GM18519 (cell line): ENCODE measurements around the gene TNFAIP1.
"Not testable (repeated sequence)": the region's sequence is repeated elsewhere in the genome, so short reads cannot be mapped to it uniquely, and the experiment has no call there.

ENCODE experiments used
- ATAC-seq: cut with Tn5 transposase; IDR thresholded peaks from one replicate; pipeline ENCODE4 v1.9.1; 2021; ENCODE audit warnings: mild to moderate bottlenecking, moderate library complexity; ENCODE audit not compliant: unreplicated experiment, low FRiP score

TNFAIP1 gene

GRCh38 chr17:28324267-28324745 lies 11.3 kb upstream of the TNFAIP1 start:
- no peak for ATAC-seq

DNA sequence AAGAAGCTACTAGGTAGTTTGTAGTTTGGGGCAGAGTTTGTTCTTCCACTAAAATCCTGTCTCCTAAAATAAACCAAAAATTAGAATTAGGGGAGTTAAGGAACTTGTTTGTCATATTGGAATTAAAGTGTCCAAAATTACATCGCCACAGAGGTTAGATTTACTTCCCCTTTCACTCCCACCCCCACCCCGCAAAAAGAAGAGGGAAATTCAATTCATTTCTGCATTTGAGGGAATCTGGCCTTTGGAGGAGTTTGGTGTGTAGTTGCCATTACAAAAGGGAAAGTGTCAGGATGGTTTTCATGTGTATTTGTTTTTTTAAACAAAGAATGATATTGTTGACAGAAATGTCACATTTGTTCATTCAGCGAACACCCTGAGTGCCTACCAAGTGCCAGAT lies 10.8 kb upstream of the TNFAIP1 start:
- ATAC-seq: no peak

DNA sequence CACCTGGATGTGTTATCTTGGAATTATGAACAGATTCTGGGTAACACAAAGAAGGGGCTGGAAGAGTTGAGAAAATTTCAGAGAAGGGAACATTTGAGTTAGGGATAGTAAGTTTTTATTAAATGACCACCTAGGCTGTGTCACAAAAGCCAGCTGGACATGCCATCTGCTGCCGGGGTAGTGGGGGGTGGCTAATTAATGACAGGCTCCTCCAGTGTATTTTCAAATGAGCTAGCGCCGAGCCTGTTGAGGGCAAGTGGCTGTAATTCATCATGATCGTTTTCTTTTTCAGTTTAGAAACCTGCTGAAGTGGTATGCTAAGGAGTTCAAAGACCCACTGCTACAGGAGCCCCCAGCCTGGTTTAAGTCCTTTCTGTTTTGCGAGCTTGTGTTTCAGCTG lies 10.3 kb upstream of the TNFAIP1 start:
- ATAC-seq: no peak

- ATAC-seq: no peak
These were observed 9.4 kb upstream of the TNFAIP1 start for GRCh38 chr17:28326114-28326513.

- peak; percentile 59 for ATAC-seq
These were observed 8.4 kb upstream of the TNFAIP1 start for GRCh38 chr17:28327031-28327607.

- ATAC-seq: no peak
These were observed 7.9 kb upstream of the TNFAIP1 start for GRCh38 chr17:28327709-28328108.

DNA sequence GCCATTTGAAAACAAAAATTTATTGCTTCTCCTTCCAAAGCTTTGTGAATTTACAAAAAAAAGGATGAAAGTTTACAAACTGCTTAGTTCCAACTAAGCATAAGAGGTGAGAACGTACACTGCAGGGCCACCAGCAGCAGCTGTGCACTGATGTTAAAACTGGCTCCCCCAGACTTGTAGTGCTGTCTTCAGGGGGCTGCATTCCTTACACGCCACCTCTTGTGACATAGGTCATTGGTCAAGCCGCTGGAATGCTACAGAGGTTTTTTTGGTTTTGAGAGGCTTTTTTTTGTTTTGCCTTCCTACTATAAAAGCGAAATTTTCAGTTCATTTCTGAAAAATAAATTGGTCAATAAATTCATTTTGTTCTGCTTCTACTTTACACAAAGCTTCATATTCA lies 7.2 kb upstream of the TNFAIP1 start:
- no peak for ATAC-seq

DNA sequence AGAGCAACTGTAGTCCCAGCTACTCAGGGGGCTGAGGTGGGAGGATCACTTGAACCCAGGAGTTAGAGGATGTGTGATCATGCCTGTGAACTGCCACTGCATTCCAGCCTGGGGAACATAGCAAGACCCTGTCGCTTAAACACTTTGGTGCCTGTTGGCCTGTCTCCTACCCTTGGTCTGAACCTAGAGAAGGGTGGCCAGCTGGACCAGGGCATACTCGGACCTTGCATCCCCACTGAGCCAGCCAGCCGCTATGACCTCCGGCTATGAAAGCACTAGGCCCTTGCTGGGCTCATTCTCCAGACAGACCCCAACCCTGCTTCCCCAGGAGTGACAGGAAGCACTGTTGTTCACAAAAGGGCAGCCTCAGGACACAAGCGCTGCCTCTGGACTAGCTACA lies 4.9 kb upstream of the TNFAIP1 start:
- ATAC-seq: no peak

DNA sequence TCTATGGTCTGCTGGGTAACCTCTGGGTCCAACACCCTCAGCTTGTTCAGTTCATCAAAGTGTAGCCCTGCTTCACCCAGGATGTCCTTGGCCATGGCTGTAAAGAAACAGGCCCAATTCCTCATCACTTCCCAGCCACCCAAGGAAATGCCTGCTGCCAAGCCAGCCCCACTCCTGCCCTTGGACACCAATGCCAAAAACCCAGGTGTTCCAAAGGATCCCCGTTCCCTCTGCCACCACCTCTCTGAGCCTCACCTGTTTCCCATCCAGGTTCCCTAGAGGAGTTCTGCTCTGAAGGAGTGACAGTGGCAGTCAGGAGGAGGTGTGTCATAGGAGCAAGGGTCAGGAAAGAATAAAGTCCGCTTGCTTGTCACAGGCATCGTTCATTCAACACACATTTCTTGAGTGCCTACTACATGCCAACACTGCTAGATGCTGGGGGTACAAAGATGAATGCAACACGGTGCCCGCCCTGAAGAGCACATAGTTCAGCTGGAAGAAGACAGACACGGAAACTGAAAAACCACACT lies 3.6 kb upstream of the TNFAIP1 start:
- ATAC-seq: no peak

- no peak for ATAC-seq
These were observed 2.3 kb upstream of the TNFAIP1 start for GRCh38 chr17:28333083-28333746.

DNA sequence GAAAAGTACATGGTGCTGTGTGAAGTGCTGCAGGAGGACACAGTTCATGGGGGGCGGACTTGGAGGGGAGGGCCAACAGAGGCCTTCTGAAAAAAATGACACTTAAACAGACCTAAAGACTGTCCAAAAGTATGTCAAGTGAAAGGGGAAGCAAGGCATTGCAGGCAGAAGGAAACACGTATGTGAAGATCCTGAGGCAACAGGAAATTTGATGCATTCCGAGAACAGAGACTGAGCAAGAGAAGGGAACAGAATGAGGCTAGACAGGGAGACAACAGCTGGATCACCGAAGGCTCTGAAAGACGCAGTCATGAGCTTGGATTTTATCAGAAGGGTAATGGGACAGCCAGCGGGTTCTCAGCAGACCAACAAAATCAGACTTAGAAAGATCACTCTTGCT lies 1.4 kb upstream of the TNFAIP1 start:
- ATAC-seq: no peak

- ATAC-seq: no peak
These were observed 828 bp upstream of the TNFAIP1 start for GRCh38 chr17:28334666-28335200.

DNA sequence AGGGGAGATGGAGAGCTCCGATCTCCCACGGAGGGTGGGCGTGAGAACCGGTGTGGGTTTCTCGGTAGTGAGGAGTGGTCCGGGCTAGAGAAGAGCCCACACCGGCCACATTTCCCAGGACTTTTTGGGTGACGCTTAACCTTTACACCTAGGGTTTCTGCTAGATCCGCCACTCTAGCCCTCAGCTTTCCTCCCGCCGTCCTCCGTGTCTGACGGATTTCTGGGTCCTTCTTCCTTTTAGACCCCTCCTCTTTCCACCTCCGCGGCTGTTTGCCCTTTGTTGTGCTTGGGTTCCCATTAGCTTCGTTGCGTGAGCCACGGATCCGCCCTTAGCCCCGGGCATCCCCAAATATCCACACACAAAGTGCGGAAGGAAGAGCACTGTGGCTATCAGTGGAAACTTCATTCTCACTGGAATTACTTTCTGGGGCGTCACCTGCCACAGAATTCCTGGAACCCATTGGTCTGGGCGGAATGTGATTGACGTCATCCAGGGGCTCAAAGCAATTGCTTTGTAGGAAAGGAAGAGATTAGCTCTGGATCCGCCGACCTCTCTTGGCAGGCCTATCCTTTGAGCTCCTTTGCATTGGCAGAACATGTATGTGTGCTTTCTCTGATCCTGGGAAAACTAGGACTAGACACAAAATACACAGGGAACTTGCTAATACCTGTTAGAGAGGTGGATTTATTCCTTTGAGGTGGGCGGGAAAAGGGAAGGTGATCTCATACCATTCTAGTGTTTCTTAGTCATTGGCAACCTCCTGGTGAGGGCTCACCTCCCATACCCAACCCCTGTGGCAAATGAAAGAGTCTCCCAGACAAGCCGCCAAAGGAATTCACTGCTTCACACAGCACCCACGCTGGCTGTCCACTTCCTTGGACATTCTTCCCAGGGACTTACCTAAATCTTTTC lies 654 bp downstream of the TNFAIP1 start:
- ATAC-seq: no peak

DNA sequence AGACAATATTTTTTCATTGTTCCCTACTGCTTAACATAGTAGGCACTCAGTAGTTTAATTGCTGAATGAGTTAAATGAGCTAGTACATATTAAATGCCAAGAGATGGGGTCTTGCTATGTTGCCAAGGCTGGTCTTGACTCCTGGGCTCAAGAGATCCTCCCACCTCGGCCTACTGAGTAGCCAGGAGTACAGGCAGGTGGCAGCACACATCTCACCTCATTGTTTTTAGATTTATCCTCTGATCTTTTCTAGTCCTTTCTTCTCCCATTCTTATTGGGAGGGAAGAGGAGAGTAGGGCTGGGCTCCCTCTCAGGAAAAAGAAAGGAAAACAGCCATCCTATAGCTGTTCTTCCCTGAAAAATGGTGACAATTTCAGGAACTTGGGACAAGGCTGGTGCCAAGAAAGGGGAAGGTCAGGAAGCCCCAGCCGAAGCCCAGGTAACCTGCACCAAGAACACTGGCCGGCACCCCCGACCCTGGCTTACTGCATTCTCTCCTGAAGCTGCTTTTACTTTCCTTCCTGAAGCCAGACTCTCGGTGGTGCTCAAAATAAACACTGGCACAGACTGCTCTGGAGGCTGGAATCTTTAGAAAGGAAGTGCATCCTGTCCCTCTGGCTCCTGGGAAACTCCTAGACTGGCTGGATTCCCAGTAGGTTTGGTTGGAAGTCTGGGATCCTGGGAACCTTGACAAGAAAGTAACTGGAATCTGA lies 2.7 kb downstream of the TNFAIP1 start:
- ATAC-seq: no peak

GRCh38 chr17:28338769-28339212 lies 3.2 kb downstream of the TNFAIP1 start:
- ATAC-seq: not testable (repeated sequence)

- no peak for ATAC-seq
These were observed 3.9 kb downstream of the TNFAIP1 start for GRCh38 chr17:28339431-28339830.

DNA sequence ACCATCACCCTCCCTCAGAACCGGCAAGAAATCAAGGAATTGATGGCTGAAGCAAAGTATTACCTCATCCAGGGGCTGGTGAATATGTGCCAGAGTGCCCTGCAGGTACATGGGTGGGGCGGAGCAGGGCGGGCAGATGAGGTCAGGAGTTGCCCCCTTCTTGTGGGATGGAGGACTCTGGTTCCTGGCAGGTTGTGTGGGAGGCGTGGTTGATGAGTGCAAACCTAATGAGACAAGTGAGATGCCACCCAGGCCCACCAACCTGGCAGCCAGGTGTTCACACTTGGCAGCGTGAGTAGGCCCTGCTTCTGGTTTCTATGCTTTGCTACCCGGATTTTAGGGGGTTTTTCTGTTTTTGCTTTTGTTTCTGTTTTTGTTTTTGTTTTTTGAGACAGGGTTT lies 4.8 kb downstream of the TNFAIP1 start:
- ATAC-seq: no peak

DNA sequence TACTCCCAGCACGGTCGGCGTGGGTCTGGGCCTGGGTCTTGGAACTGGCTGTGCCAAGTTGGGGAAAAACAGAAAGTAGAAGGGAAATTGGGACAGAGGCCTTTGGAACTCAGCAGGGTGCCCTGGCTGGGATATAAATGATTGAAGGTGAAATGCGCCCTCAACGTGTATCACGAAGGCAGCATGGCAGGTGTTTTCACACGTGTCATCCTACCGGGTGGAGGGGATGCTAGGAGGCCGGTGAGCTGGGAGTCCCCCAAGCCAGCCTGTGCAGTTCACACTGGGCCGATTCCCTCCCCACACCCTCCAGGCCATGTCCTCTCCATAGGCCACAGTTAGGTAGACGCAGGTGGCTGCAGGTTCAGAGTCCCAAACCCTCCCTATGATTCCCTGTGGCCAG lies 6.0 kb downstream of the TNFAIP1 start:
- ATAC-seq: no peak

DNA sequence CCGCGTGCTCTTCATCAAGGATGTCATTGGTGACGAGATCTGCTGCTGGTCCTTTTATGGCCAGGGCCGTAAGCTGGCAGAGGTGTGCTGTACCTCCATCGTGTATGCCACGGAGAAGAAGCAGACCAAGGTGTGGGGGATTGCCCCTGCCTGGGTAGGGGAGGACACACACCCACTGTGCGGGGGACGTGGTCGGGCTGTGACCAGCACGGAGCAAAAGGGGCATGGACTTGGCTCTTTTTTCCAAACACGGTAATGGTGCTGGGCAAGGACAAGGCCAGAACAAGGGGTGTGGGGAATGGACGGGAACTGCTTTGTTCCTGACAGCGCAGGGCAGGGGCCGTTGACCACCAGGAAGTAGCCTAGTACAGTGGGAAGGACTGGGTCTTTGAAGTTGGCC lies 6.8 kb downstream of the TNFAIP1 start:
- ATAC-seq: no peak

DNA sequence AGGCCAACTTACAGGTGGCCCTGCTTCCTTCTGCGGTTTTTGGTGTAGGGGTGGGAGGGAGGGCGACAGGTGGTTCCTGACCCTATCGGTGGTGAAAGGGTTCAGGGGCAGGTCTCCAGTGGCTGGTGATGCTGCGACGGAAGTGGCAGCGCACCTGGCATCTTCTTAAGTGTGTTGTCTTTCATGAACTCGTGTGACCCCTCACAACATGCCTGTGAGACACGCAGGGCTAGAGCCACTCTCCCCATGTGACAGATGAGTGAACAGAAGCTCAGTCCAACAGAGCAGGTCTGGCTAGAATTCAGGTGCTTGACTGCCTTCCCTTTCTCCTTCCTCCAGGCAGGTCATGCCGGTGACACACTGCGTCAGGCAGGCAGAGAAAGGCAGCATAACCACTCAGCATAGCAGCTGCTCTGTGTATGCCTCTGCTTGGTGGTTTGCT lies 8.0 kb downstream of the TNFAIP1 start:
- ATAC-seq: no peak
